Adrenal gland (tissue), 19 donors: ENCODE results near the gene PRICKLE1. TPM values are rescaled to one million over a fixed set of nuclear protein-coding genes. Genes with fewer than 3 reads are reported as not detected.

ENCODE experiments used
- DNase-seq, 7 donors: peaks; one replicate each; pipeline ENCODE4 v3.0.0-alpha.2; 2019 to 2020
- H3K27ac ChIP-seq, 5 donors: fragments of 200-600 bp; sonication (generic) in 4 of 5; 1 replicate in 3 of 5; 2 replicates in 2 of 5; pipeline versions ENCODE4 v1.5.1 to v1.8.0; 2016 to 2020; ENCODE audit warnings: mild to moderate bottlenecking in 1 of 5
- H3K27me3 ChIP-seq: fragments of 200-600 bp; 2 replicates; pipeline ENCODE4 v1.8.0; 2021
- H3K36me3 ChIP-seq, 2 donors: fragments of 200-600 bp; replicated peaks in 1 of 2; 1 replicate in 1 of 2; 2 replicates in 1 of 2; pipeline versions ENCODE4 v1.5.1 to v1.8.0; 2018 to 2022
- H3K4me1 ChIP-seq, 2 donors: fragments of 200-600 bp; replicated peaks in 1 of 2; 1 replicate in 1 of 2; 2 replicates in 1 of 2; pipeline versions ENCODE4 v1.5.1 to v1.8.0; 2018 to 2021
- H3K4me3 ChIP-seq, 4 donors: fragments of 200-600 bp; sonication (generic) in 3 of 4; one replicate each; pipeline ENCODE4 v1.5.1; 2016 to 2018
- H3K9me3 ChIP-seq, 3 donors: fragments of 200-600 bp; sonication (generic) in 1 of 3; replicated peaks in 1 of 3; 1 replicate in 2 of 3; 2 replicates in 1 of 3; pipeline versions ENCODE4 v1.5.1 to v1.8.0; 2016 to 2021
- CTCF ChIP-seq, 6 experiments: fragments of 450-650 bp in 4 of 6; fragments of 200-600 bp in 2 of 6; sonication (generic) in 1 of 6; IDR thresholded peaks; 1 replicate in 5 of 6; 2 replicates in 1 of 6; pipeline versions ENCODE4 v1.5.1 to v1.8.0; 2016 to 2021; ENCODE audit warnings: antibody characterized with exemption in 6 of 6, mild to moderate bottlenecking in 2 of 6, moderate library complexity in 1 of 6
- POLR2A ChIP-seq, 2 donors: fragments of 450-650 bp; IDR thresholded peaks; one replicate each; pipeline ENCODE4 v1.6.1; 2017; ENCODE audit warnings: antibody characterized with exemption in 2 of 2, mild to moderate bottlenecking in 2 of 2, moderate library complexity in 1 of 2
- WGBS, 4 donors: extraction: QIAGEN DNeasy Blood & Tissue Kit in 2 of 4; methylation state at CpG; one replicate each; pipeline versions ENCODE4 v1.1.5 to v1.1.7; 2013 to 2017; 5-methylcytosine and 5-hydroxymethylcytosine counted together
- intact Hi-C, 2 donors: fragments of 100-400 bp; cut with DNase I; formaldehyde crosslinking; loops; one replicate each; pipeline versions ENCODE4 v1.14.1 to v1.15.0; 2022 to 2023
- long read RNA-seq, 10 donors: library from polyadenylated mRNA in 3 of 10; unstranded in 2 of 10; stranded (forward) in 1 of 10; transcript quantifications; one replicate each; pipeline ENCODE4 v2.0.0 and lab custom pipeline, GENCODE V29; 2021 to 2026
- polyA plus RNA-seq, 3 donors: library from polyadenylated mRNA; stranded (reverse); fragments of 200-250 nt in 2 of 3; fragments of 350-450 nt in 1 of 3; fragmentation: Illumina TruSeq in 1 of 3; extraction: RNeasy Lipid Tissue Mini Kit (QIAGEN cat#74804) in 1 of 3; gene quantifications; one replicate each; pipeline ENCODE4 v1.2.3, GENCODE V29; 2013 to 2014
- total RNA-seq, 9 donors: library from RNA; depleted of rRNA in 4 of 9; stranded (reverse); fragments of >200 nt in 4 of 9; fragments of 120-200 nt in 1 of 9; fragmentation: NEBNext Ultra II Directional in 1 of 9; extraction: Animal tissue kit (Norgen Biotek cat#: 25700) in 1 of 9; gene quantifications; one replicate each; pipeline versions ENCODE4 v1.1.0 to v1.2.4, GENCODE V29; 2013 to 2023
- donor health status: healthy with polysubstance abuse.
- donor health status: Bipolar disorder and iron deficiency.
- donor health status: DM: yes; HTN: yes; CAD: no.
- donor health status: DM: no; HTN: no; CAD: no.
- donor health status: DM: no; HTN: no; CAD: no.
- donor health status: DM: yes; HTN: yes; CAD: no.

Gene PRICKLE1
- total RNA-seq, result 10 to 100 TPM in 1 of 9 donors, 1 to 10 TPM in 8; 2.9 to 13.2 (median 6.0) TPM
- polyA plus RNA-seq, result 1 to 10 TPM; 1.0 to 3.4 (median 1.4) TPM
- long read RNA-seq, donor 1, result 0 reads
- long read RNA-seq, donor 2, result 0 reads
- long read RNA-seq, donor 3, result 0 reads
- long read RNA-seq, donor 4, result 0 reads
- long read RNA-seq, donor 5, partial matches to known transcripts, result 0 of 1 reads
- long read RNA-seq, donor 5, other reads (novel, unspliced or antisense), result 1 of 1 reads
- long read RNA-seq, donor 6, partial matches to known transcripts, result 1 of 3 reads
- long read RNA-seq, donor 6, other reads (novel, unspliced or antisense), result 1 of 3 reads
- long read RNA-seq, donor 7, full-length matches to known transcripts, result 3 of 3 reads
- long read RNA-seq, donor 7, partial matches to known transcripts, result 0 of 3 reads
- long read RNA-seq, donor 7, other reads (novel, unspliced or antisense), result 0 of 3 reads
- long read RNA-seq, donor 8, partial matches to known transcripts, result 0 of 2 reads
- long read RNA-seq, donor 8, other reads (novel, unspliced or antisense), result 0 of 2 reads
- long read RNA-seq, donor 9, full-length matches to known transcripts, result 1 of 1 reads
- long read RNA-seq, donor 9, partial matches to known transcripts, result 0 of 1 reads
- long read RNA-seq, donor 9, other reads (novel, unspliced or antisense), result 0 of 1 reads
- long read RNA-seq, donor 10, partial matches to known transcripts, result 6 of 6 reads
- long read RNA-seq, donor 10, other reads (novel, unspliced or antisense), result 0 of 6 reads

- H3K4me1 ChIP-seq, result peaks cover 0 to 14% of the 10 kb centered on the region in 2 donors
- H3K27ac ChIP-seq, result peak within 1 kb of the TSS in 2 of 5 donors; percentile 47 to 84
- no peaks in the 10 kb centered on the region for H3K36me3 ChIP-seq
- DNase-seq, result peak in 6 of 7 donors; percentile 16 to 35 (median 28)
- peaks cover 6% of the 10 kb centered on the region for H3K27me3 ChIP-seq
- H3K9me3 ChIP-seq, result no peaks in the 10 kb centered on the region
- TF ChIP-seq POLR2A (IDR thresholded peaks at IDR 0.05), result peak in 1 of 2 donors; percentile 42
- no peak for TF ChIP-seq CTCF (IDR thresholded peaks at IDR 0.05)
- peak within 1 kb of the TSS; percentile 30 to 87 (median 36) for H3K4me3 ChIP-seq
- intact Hi-C loops, result no loop called here
- WGBS, 4 donors, result 0 to 1% (median 1%) methylated on average over 19 to 107 of the region's 107 CpGs
Observed at GRCh38 chr12:42589465-42590329, at the start of gene PRICKLE1. Gene PRICKLE1, minus strand, starts transcription at chr12:42589746. Its CDS starts 117,230 bp downstream, at chr12:42472516.

- DNase-seq, result no peak
- TF ChIP-seq CTCF (IDR thresholded peaks at IDR 0.05), result no peak
- TF ChIP-seq POLR2A (IDR thresholded peaks at IDR 0.05), result no peak
- intact Hi-C loops, result no loop called here
- Histone ChIP-seq H3K4me1 (no peaks in the 10 kb centered on the region), H3K27ac (no peak overlapping the region), H3K9me3 (no peaks in the 10 kb centered on the region), H3K27me3 (no peaks in the 10 kb centered on the region), H3K4me3 (no peak overlapping the region), H3K36me3 (no peaks in the 10 kb centered on the region)
- WGBS, 4 donors, result 77 to 90% (median 84%) methylated on average over 3 to 4 of the region's 4 CpGs
Observed at GRCh38 chr12:42638697-42639096, 49.2 kb upstream of the PRICKLE1 start.

- no peaks in the 10 kb centered on the region for H3K36me3 ChIP-seq
- no peak overlapping the region for H3K27ac ChIP-seq
- DNase-seq, result no peak
- intact Hi-C loops, result no loop called here
- no peak for TF ChIP-seq POLR2A (IDR thresholded peaks at IDR 0.05)
- no peak for TF ChIP-seq CTCF (IDR thresholded peaks at IDR 0.05)
- no peak overlapping the region for H3K4me3 ChIP-seq
- no peaks in the 10 kb centered on the region for H3K27me3 ChIP-seq
- H3K4me1 ChIP-seq, result no peaks in the 10 kb centered on the region
- H3K9me3 ChIP-seq, result no peaks in the 10 kb centered on the region
Observed at GRCh38 chr12:42638011-42638410, 48.5 kb upstream of the PRICKLE1 start.

GRCh38 chr12:42636993-42637392, 47.4 kb upstream of the PRICKLE1 start:
- Histone ChIP-seq H3K4me3 (no peak overlapping the region), H3K36me3 (no peaks in the 10 kb centered on the region), H3K9me3 (no peaks in the 10 kb centered on the region), H3K27me3 (no peaks in the 10 kb centered on the region), H3K27ac (no peak overlapping the region), H3K4me1 (no peaks in the 10 kb centered on the region)
- 92 to 95% (median 95%) methylated on average over 21 of the region's 21 CpGs for WGBS, 4 donors
- intact Hi-C loops, result no loop called here
- TF ChIP-seq POLR2A (IDR thresholded peaks at IDR 0.05) (no peak), CTCF (IDR thresholded peaks at IDR 0.05) (no peak)
- DNase-seq, result no peak
